Dendritic cell treated with granulocyte-macrophage colony-stimulating factor and Interleukin-4, amounts not matched to agents 40 ng/mL and 50 ng/mL, for 4 days (primary cell): ENCODE data around the gene TPGS1.

Source experiments
- H3K27ac Mint-ChIP-seq: one replicate; pipeline ENCODE4 v1.8.0; 2022; ENCODE audit warnings: mild to moderate bottlenecking, mixed read lengths
- H3K27me3 Mint-ChIP-seq: one replicate; pipeline ENCODE4 v1.8.0; 2022; ENCODE audit warnings: mild to moderate bottlenecking, mixed read lengths
- H3K36me3 Mint-ChIP-seq: one replicate; pipeline ENCODE4 v1.8.0; 2022; ENCODE audit warnings: low read depth, mixed read lengths
- H3K4me1 Mint-ChIP-seq: one replicate; pipeline ENCODE4 v1.8.0; 2022; ENCODE audit warnings: low read depth, mixed read lengths
- H3K4me3 Mint-ChIP-seq: one replicate; pipeline ENCODE4 v1.8.0; 2022; ENCODE audit warnings: mild to moderate bottlenecking, moderate library complexity, mixed read lengths
- H3K9me3 Mint-ChIP-seq: one replicate; pipeline ENCODE4 v1.8.0; 2022; ENCODE audit warnings: mixed read lengths
- intact Hi-C: fragments of 100-400 bp; cut with micrococcal nuclease; formaldehyde crosslinking; loops from one replicate; pipeline ENCODE4 v1.15.0; 2022

Gene TPGS1

GRCh38 chr19:566403-566802 lies 59.1 kb downstream of the TPGS1 start:
- H3K36me3 Mint-ChIP-seq, result peaks cover 19% of the 10 kb centered on the region
- intact Hi-C loops, result no loop called here
- no peaks in the 10 kb centered on the region for H3K9me3 Mint-ChIP-seq
- H3K4me3 Mint-ChIP-seq, result peak overlapping the region; percentile 64
- no peaks in the 10 kb centered on the region for H3K27me3 Mint-ChIP-seq
- peak overlapping the region; percentile 73 for H3K27ac Mint-ChIP-seq
- H3K4me1 Mint-ChIP-seq, result peaks cover 33% of the 10 kb centered on the region

- intact Hi-C loops, result no loop called here
- peaks cover 21% of the 10 kb centered on the region for H3K36me3 Mint-ChIP-seq
- no peaks in the 10 kb centered on the region for H3K27me3 Mint-ChIP-seq
- peak overlapping the region; percentile 73 for H3K27ac Mint-ChIP-seq
- peaks cover 35% of the 10 kb centered on the region for H3K4me1 Mint-ChIP-seq
- H3K9me3 Mint-ChIP-seq, result no peaks in the 10 kb centered on the region
- H3K4me3 Mint-ChIP-seq, result peak overlapping the region; percentile 64
Measured at GRCh38 chr19:566844-567243, 59.5 kb downstream of the TPGS1 start.

GRCh38 chr19:567296-567900 lies 60.1 kb downstream of the TPGS1 start:
- Mint-ChIP-seq H3K4me3 (peak overlapping the region; percentile 64), H3K9me3 (no peaks in the 10 kb centered on the region), H3K27me3 (no peaks in the 10 kb centered on the region), H3K27ac (peak overlapping the region; percentile 73), H3K4me1 (peaks cover 40% of the 10 kb centered on the region), H3K36me3 (peaks cover 20% of the 10 kb centered on the region)
- intact Hi-C loops, result no loop called here
